CD4-positive, alpha-beta T cell treated with Interleukin-4 for 1 hour (primary cell): ENCODE results near the gene ANGPTL4.
"Not testable (repeated sequence)": the region's sequence is repeated elsewhere in the genome, so short reads cannot be mapped to it uniquely, and the experiment has no call there.

Source experiments
- DNase-seq, 2 donors: peaks; one replicate each; pipeline ENCODE4 v3.0.0-alpha.2; 2020 to 2022

The ANGPTL4 gene

GRCh38 chr19:8391198-8392016, 27.5 kb downstream of the ANGPTL4 start:
- no peak for DNase-seq

- no peak for DNase-seq
Measured at GRCh38 chr19:8392017-8392591, 28.1 kb downstream of the ANGPTL4 start.

GRCh38 chr19:8393192-8393870, 29.4 kb downstream of the ANGPTL4 start:
- DNase-seq, result no peak

- no peak for DNase-seq
Measured at GRCh38 chr19:8393871-8394250, 29.9 kb downstream of the ANGPTL4 start.

GRCh38 chr19:8395621-8396082, 31.7 kb downstream of the ANGPTL4 start:
- DNase-seq, result no peak

- DNase-seq, result no peak
Measured at GRCh38 chr19:8396185-8396562, 32.2 kb downstream of the ANGPTL4 start.

GRCh38 chr19:8396563-8397203, 32.7 kb downstream of the ANGPTL4 start:
- peak; percentile 83 to 85 for DNase-seq

- no peak for DNase-seq
Measured at GRCh38 chr19:8397271-8397670, 33.3 kb downstream of the ANGPTL4 start.

- no peak for DNase-seq
Measured at GRCh38 chr19:8397746-8398310, 33.9 kb downstream of the ANGPTL4 start.

- no peak for DNase-seq
Measured at GRCh38 chr19:8398311-8398771, 34.4 kb downstream of the ANGPTL4 start.

- DNase-seq, result no peak
Measured at GRCh38 chr19:8399681-8400188, 35.8 kb downstream of the ANGPTL4 start.

- no peak for DNase-seq
Measured at GRCh38 chr19:8401981-8402411, 38.0 kb downstream of the ANGPTL4 start.

GRCh38 chr19:8403098-8403819, 39.3 kb downstream of the ANGPTL4 start:
- DNase-seq, result no peak

GRCh38 chr19:8403820-8404109, 39.8 kb downstream of the ANGPTL4 start:
- DNase-seq, result no peak

- DNase-seq, result no peak
Measured at GRCh38 chr19:8404391-8405151, 40.6 kb downstream of the ANGPTL4 start.

- DNase-seq, result not testable (repeated sequence)
Measured at GRCh38 chr19:8410718-8411117, 46.8 kb downstream of the ANGPTL4 start.

GRCh38 chr19:8412783-8413628, 49.1 kb downstream of the ANGPTL4 start, which contains the start of gene MARCHF2:
Gene MARCHF2, plus strand, starts transcription at chr19:8413305. Its CDS starts 8,536 bp downstream, at chr19:8421841.
- peak; percentile 97 to 98 for DNase-seq

GRCh38 chr19:8413629-8413995, 49.7 kb downstream of the ANGPTL4 start:
- DNase-seq, result no peak

- no peak for DNase-seq
Measured at GRCh38 chr19:8416796-8417195, 52.8 kb downstream of the ANGPTL4 start.
